Measurements from ENCODE around the gene MIEN1.

MIEN1 gene

GRCh38 chr17:39684369-39685192, 45.8 kb downstream of the MIEN1 start:
- H3K4me3 ChIP-seq (ENCODE audit: low read depth in 1 of 2, low read length in 1 of 2), result no peak overlapping the region
- peaks cover 7 to 11% of the 10 kb centered on the region in 2 experiments for H3K4me1 ChIP-seq (ENCODE audit: control insufficient read depth in 1 of 2, insufficient read depth in 1 of 2, low read depth in 1 of 2, low read length in 1 of 2)
- no peak overlapping the region for H3K27ac ChIP-seq
- H3K27me3 ChIP-seq, result peaks cover 11% of the 10 kb centered on the region
- TF ChIP-seq CTCF (IDR thresholded peaks at IDR 0.05), result no peak
- no peaks in the 10 kb centered on the region for H3K36me3 ChIP-seq
- no peaks in the 10 kb centered on the region for H3K9me3 ChIP-seq

GRCh38 chr17:39683295-39683939, 46.9 kb downstream of the MIEN1 start:
- no peak for TF ChIP-seq CTCF (IDR thresholded peaks at IDR 0.05)
- Histone ChIP-seq H3K36me3 (no peaks in the 10 kb centered on the region), H3K4me3 (ENCODE audit: low read depth in 1 of 2, low read length in 1 of 2) (no peak overlapping the region)

GRCh38 chr17:39679521-39680192, 50.7 kb downstream of the MIEN1 start:
- H3K4me1 ChIP-seq (ENCODE audit: control insufficient read depth in 1 of 2, insufficient read depth in 1 of 2, low read depth in 1 of 2, low read length in 1 of 2), result no peaks in the 10 kb centered on the region
- H3K9me3 ChIP-seq, result no peaks in the 10 kb centered on the region
- no peaks in the 10 kb centered on the region for H3K36me3 ChIP-seq
- no peak overlapping the region for H3K4me3 ChIP-seq (ENCODE audit: low read depth in 1 of 2, low read length in 1 of 2)
- no peak overlapping the region for H3K27ac ChIP-seq
- no peak for TF ChIP-seq CTCF (IDR thresholded peaks at IDR 0.05)
- H3K27me3 ChIP-seq, result no peaks in the 10 kb centered on the region

More at GRCh38 chr17:39683295-39683939, 46.9 kb downstream of the MIEN1 start:
- H3K4me1 ChIP-seq (ENCODE audit: control insufficient read depth in 1 of 2, insufficient read depth in 1 of 2, low read depth in 1 of 2, low read length in 1 of 2), result peaks cover 4 to 8% of the 10 kb centered on the region in 2 experiments
- no peaks in the 10 kb centered on the region for H3K27me3 ChIP-seq
- H3K9me3 ChIP-seq, result no peaks in the 10 kb centered on the region
- no peak overlapping the region for H3K27ac ChIP-seq

All from neutrophil (primary cell).